ENCODE data around the gene SIAH3.

GRCh38 chr13:45798851-45799250, 52.7 kb downstream of the SIAH3 start:
- TF ChIP-seq POLR2A (IDR thresholded peaks at IDR 0.05) (no peak), CTCF (IDR thresholded peaks at IDR 0.05) (no peak), POLR2AphosphoS5 (IDR thresholded peaks at IDR 0.05) (no peak)
